ENCODE results near the gene ABHD2.

The ABHD2 gene

GRCh38 chr15:89187986-89188514 is 99.8 kb downstream of the ABHD2 start:
- TF ChIP-seq MAX (IDR thresholded peaks at IDR 0.05; ENCODE audit: low read depth, low read length) (no peak), CTCF (IDR thresholded peaks at IDR 0.05; ENCODE audit: low read depth, low read length) (no peak), MYC (IDR thresholded peaks at IDR 0.05; ENCODE audit: low read depth, low read length) (no peak), POLR2A (IDR thresholded peaks at IDR 0.05; ENCODE audit: extremely low read depth, insufficient read length) (no peak)
- no peak overlapping the region for H3K4me3 ChIP-seq (ENCODE audit: low read depth, low read length)
- no peak for DNase-seq (ENCODE audit: low read depth)

GRCh38 chr15:89192136-89192535 is 103.9 kb downstream of the ABHD2 start:
- TF ChIP-seq CTCF (IDR thresholded peaks at IDR 0.05; ENCODE audit: low read depth, low read length): no peak
- no peak for DNase-seq (ENCODE audit: low read depth)
- no peak overlapping the region for H3K4me3 ChIP-seq (ENCODE audit: low read depth, low read length)

- DNase-seq (ENCODE audit: low read depth): no peak
- no peak overlapping the region for H3K4me3 ChIP-seq (ENCODE audit: low read depth, low read length)
- TF ChIP-seq MAX (IDR thresholded peaks at IDR 0.05; ENCODE audit: low read depth, low read length) (no peak), POLR2A (IDR thresholded peaks at IDR 0.05; ENCODE audit: extremely low read depth, insufficient read length) (no peak), MYC (IDR thresholded peaks at IDR 0.05; ENCODE audit: low read depth, low read length) (no peak), CTCF (IDR thresholded peaks at IDR 0.05; ENCODE audit: low read depth, low read length) (no peak)
Observed at GRCh38 chr15:89192766-89193165, 104.5 kb downstream of the ABHD2 start.

- DNase-seq (ENCODE audit: low read depth): no peak
- TF ChIP-seq POLR2A (IDR thresholded peaks at IDR 0.05; ENCODE audit: extremely low read depth, insufficient read length) (no peak), MYC (IDR thresholded peaks at IDR 0.05; ENCODE audit: low read depth, low read length) (no peak), MAX (IDR thresholded peaks at IDR 0.05; ENCODE audit: low read depth, low read length) (no peak), CTCF (IDR thresholded peaks at IDR 0.05; ENCODE audit: low read depth, low read length) (no peak)
- no peak overlapping the region for H3K4me3 ChIP-seq (ENCODE audit: low read depth, low read length)
Observed at GRCh38 chr15:89194608-89195007, 106.4 kb downstream of the ABHD2 start.

- TF ChIP-seq POLR2A (IDR thresholded peaks at IDR 0.05; ENCODE audit: extremely low read depth, insufficient read length) (no peak), MAX (IDR thresholded peaks at IDR 0.05; ENCODE audit: low read depth, low read length) (no peak), CTCF (IDR thresholded peaks at IDR 0.05; ENCODE audit: low read depth, low read length) (no peak), MYC (IDR thresholded peaks at IDR 0.05; ENCODE audit: low read depth, low read length) (no peak)
- no peak overlapping the region for H3K4me3 ChIP-seq (ENCODE audit: low read depth, low read length)
- no peak for DNase-seq (ENCODE audit: low read depth)
Observed at GRCh38 chr15:89195836-89196235, 107.6 kb downstream of the ABHD2 start.

GRCh38 chr15:89196241-89196640 is 108.0 kb downstream of the ABHD2 start:
- no peak for TF ChIP-seq CTCF (IDR thresholded peaks at IDR 0.05; ENCODE audit: low read depth, low read length)
- no peak for TF ChIP-seq MAX (IDR thresholded peaks at IDR 0.05; ENCODE audit: low read depth, low read length)
- no peak for TF ChIP-seq MYC (IDR thresholded peaks at IDR 0.05; ENCODE audit: low read depth, low read length)
- TF ChIP-seq POLR2A (IDR thresholded peaks at IDR 0.05; ENCODE audit: extremely low read depth, insufficient read length): no peak
- DNase-seq (ENCODE audit: low read depth): no peak
- H3K4me3 ChIP-seq (ENCODE audit: low read depth, low read length): no peak overlapping the region
